Heart right ventricle (tissue), 16 donors: ENCODE measurements around the gene ANP32B. TPM values are rescaled to one million over a fixed set of nuclear protein-coding genes. Genes with fewer than 3 reads are reported as not detected.
"Not testable (repeated sequence)": the region's sequence is repeated elsewhere in the genome, so short reads cannot be mapped to it uniquely, and the experiment has no call there.

Experiments used
- ATAC-seq, 8 donors: fragments of 200-7000 bp; cut with Tn5 transposase; one replicate each; pipeline ENCODE4 v1.9.1; 2020; ENCODE audit warnings: mild to moderate bottlenecking in 8 of 8, moderate library complexity in 8 of 8, moderate number of reproducible peaks in 1 of 8
- DNase-seq, 2 donors: peaks; one replicate each; pipeline ENCODE4 v3.0.0-alpha.2; 2020
- H3K27ac ChIP-seq, 10 donors: fragments of 200-600 bp; sonication (generic) in 2 of 10; one replicate each; pipeline versions ENCODE4 v1.5.0 to v1.8.0; 2020 to 2022; ENCODE audit warnings: mild to moderate bottlenecking in 3 of 10
- H3K27me3 ChIP-seq, 7 donors: fragments of 200-600 bp; one replicate each; pipeline ENCODE4 v1.8.0; 2021 to 2022; ENCODE audit warnings: mild to moderate bottlenecking in 2 of 7
- H3K36me3 ChIP-seq, 9 donors: fragments of 200-600 bp; sonication (generic) in 1 of 9; one replicate each; pipeline versions ENCODE4 v1.5.0 to v1.8.0; 2020 to 2022; ENCODE audit warnings: mild to moderate bottlenecking in 2 of 9
- H3K4me1 ChIP-seq, 9 donors: fragments of 200-600 bp; sonication (generic) in 1 of 9; one replicate each; pipeline versions ENCODE4 v1.5.0 to v1.8.0; 2020 to 2022; ENCODE audit warnings: mild to moderate bottlenecking in 4 of 9
- H3K4me3 ChIP-seq, 10 donors: fragments of 200-600 bp; sonication (generic) in 2 of 10; one replicate each; pipeline versions ENCODE4 v1.5.0 to v1.8.0; 2020 to 2022; ENCODE audit warnings: mild to moderate bottlenecking in 7 of 10, moderate library complexity in 2 of 10
- H3K9me3 ChIP-seq, 11 donors: fragments of 200-600 bp in 10 of 11; sonication (generic) in 2 of 11; one replicate each; pipeline versions ENCODE4 v1.5.0 to v1.8.0; 2013 to 2022; ENCODE audit warnings: mild to moderate bottlenecking in 2 of 11, control low read depth in 1 of 11, moderate library complexity in 1 of 11
- WGBS, 2 donors: extraction: QIAGEN DNeasy Blood & Tissue Kit; methylation state at CpG; one replicate each; pipeline ENCODE4 v1.1.7; 2013; ENCODE audit warnings: inconsistent platforms in 1 of 2; 5-methylcytosine and 5-hydroxymethylcytosine counted together
- intact Hi-C, 10 donors: fragments of 100-400 bp; cut with DNase I; formaldehyde crosslinking; loops; one replicate each; pipeline versions ENCODE4 v1.11.1 to v1.14.2; 2022
- polyA plus RNA-seq, 2 donors: library from polyadenylated mRNA; stranded (reverse); fragments of 200-250 nt; gene quantifications; one replicate each; pipeline ENCODE4 v1.2.3, GENCODE V29; 2013
- total RNA-seq, 10 donors: library from RNA; stranded (reverse); fragmentation: NEBNext Ultra II Directional in 3 of 10; extraction: Animal tissue kit (Norgen Biotek cat#: 25700) in 3 of 10; gene quantifications; one replicate each; pipeline versions ENCODE4 v1.2.1 to v1.2.4, GENCODE V29; 2021 to 2023
- TF ChIP-seq, protein P1 (sequence below), 9 donors: fragments of 200-600 bp; sonication (generic) in 2 of 9; IDR thresholded peaks; one replicate each; pipeline versions ENCODE4 v1.5.0 to v1.8.0; 2021 to 2022; ENCODE audit warnings: antibody characterized with exemption in 9 of 9, mild to moderate bottlenecking in 5 of 9, moderate library complexity in 1 of 9
- donor health status: Arrhythmogenic right ventricular cardiomyopathy.
- donor health status: ischemic (EF 13 %, LVEDD 7.1; RV severe dilation, severe dysfunction).
- donor health status: healthy with polysubstance abuse.
- donor health status: DM: no; HTN: yes; CAD: no.
- donor health status: DM: no; HTN: no; CAD: no.
- donor health status: ischemic (EF 25% LVEDD 6.9; RV normal size, moderate dysfunction).
- donor health status: ischemic (EF 25% LVEDD 5.7; RV mildly dilated, moderate dysfunction).
- donor health status: healthy.
- donor health status: DM: yes; HTN: yes; CAD: no.
- donor health status: Ischemic cardiomyopathy.
- donor health status: ischemic (EF 35%, LVEDD 5.7; RV mildly dilated, moderate dysfunction).
- donor health status: nonischemic (EF 11% LVEDD 7.7; RV severe dilation, severe dysfunction).
- donor health status: DM: yes; HTN: yes; CAD: no.
- donor health status: PGD.
- donor health status: ischemic (EF 29% LVEDD 5.4; RV normal size, mild dysfunction).
- donor health status: nonischemic (EF 23%, LVEDD 6.1; RV moderate dilation, normal function).

Gene ANP32B
- total and polyA plus RNA-seq, 12 donors, result 48.2 to 69.3 (median 61.2) TPM

DNA sequence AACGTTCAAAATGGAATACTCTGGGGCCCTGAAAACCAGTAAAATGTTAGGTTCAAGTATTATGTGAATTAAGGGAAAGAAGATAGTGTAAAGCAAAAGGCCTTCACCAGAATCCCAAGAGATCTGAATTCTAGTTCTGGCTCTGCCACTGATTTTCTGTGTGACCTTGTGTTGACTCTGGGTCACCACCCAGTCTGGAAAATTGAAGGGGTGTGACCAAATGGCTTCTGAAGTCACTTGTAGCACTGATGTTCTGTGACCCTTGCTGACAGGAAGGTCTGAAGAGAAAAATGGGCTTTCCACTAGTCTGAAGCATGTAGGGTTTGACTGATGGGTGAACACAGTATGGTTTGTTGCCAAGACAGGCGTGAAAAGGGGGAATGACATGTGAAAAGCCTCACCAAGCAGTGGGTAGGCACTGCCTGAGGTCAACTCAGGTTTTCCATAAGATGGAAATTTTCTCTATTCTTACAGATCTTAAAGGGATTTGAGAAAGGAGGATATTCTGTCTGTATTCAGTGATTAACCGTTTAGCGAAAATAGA is 33.1 kb downstream of the ANP32B start:
- intact Hi-C loops, result loop anchor here in 1 of 10 donors (5.0 kb wide), 1 partner anchor 34 kb away; the partner anchor contains the start of gene ANP32B
- no peak for DNase-seq
- TF ChIP-seq, protein P1, sequence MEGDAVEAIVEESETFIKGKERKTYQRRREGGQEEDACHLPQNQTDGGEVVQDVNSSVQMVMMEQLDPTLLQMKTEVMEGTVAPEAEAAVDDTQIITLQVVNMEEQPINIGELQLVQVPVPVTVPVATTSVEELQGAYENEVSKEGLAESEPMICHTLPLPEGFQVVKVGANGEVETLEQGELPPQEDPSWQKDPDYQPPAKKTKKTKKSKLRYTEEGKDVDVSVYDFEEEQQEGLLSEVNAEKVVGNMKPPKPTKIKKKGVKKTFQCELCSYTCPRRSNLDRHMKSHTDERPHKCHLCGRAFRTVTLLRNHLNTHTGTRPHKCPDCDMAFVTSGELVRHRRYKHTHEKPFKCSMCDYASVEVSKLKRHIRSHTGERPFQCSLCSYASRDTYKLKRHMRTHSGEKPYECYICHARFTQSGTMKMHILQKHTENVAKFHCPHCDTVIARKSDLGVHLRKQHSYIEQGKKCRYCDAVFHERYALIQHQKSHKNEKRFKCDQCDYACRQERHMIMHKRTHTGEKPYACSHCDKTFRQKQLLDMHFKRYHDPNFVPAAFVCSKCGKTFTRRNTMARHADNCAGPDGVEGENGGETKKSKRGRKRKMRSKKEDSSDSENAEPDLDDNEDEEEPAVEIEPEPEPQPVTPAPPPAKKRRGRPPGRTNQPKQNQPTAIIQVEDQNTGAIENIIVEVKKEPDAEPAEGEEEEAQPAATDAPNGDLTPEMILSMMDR (IDR thresholded peaks at IDR 0.05), result no peak
- Histone ChIP-seq H3K27ac (no peak overlapping the region), H3K36me3 (peaks cover 0 to 93% (median 46%) of the 10 kb centered on the region in 9 donors), H3K27me3 (no peaks in the 10 kb centered on the region), H3K9me3 (no peaks in the 10 kb centered on the region), H3K4me3 (no peak overlapping the region), H3K4me1 (peaks cover 0 to 27% (median 13%) of the 10 kb centered on the region in 9 donors)
- WGBS, 2 donors, result 83 to 93% methylated on average over 4 of the region's 4 CpGs
- no peak for ATAC-seq

DNA sequence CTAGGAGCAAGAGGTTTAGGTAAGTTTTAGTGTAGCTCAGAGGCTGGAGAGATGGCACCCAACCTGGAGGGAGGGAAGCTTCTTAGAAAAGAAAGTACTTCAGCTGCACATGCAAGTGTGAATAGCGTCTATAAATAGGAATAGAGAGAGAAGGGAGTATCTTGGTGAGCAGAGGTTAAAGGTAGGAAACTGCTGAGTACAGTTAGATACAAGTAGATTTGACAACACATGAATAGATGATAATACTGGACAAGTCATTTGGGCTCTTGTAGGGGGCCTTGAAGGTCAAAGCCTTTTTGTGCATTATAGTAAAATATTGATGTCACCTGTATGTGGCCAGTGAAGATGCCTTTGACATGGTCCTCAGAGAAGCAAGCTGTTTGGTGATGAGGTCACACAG is 34.2 kb downstream of the ANP32B start:
- no peak for DNase-seq
- intact Hi-C loops, result loop anchor here in 1 of 10 donors (5.0 kb wide), 1 partner anchor 35 kb away; the partner anchor contains the start of gene ANP32B
- Histone ChIP-seq H3K4me3 (no peak overlapping the region), H3K9me3 (no peaks in the 10 kb centered on the region), H3K27ac (peak overlapping the region in 3 of 10 donors; percentile 11 to 32 (median 13)), H3K36me3 (peaks cover 0 to 82% (median 46%) of the 10 kb centered on the region in 9 donors), H3K27me3 (no peaks in the 10 kb centered on the region), H3K4me1 (peaks cover 0 to 37% (median 20%) of the 10 kb centered on the region in 9 donors)
- TF ChIP-seq, protein P1 (IDR thresholded peaks at IDR 0.05), result no peak
- 40 to 59% methylated on average over 1 of the region's 1 CpG for WGBS, 2 donors
- ATAC-seq, result peak in 3 of 8 donors; percentile 23 to 41 (median 27)

DNA sequence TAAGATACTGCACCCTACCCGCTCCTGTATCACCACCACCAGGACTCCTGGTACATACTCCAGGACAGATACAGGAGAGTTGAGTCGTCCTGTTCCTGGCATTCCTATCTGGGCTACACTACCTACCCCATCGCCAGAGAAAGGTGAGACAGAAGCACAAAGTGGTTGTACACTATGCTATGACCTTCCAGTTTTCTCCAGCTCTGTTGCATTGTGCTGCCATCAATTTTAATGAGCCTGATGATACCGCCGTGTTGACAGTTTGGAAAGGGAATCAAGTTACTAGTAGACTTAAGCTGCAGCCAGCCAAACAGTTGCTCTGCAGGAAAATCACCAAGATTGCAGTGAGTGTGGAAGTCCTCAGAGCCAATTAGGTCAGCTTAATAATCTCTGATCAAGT is 35.2 kb downstream of the ANP32B start:
- TF ChIP-seq, protein P1 (IDR thresholded peaks at IDR 0.05), result no peak
- ATAC-seq, result peak in 4 of 8 donors; percentile 12 to 39 (median 20)
- Histone ChIP-seq H3K9me3 (no peaks in the 10 kb centered on the region), H3K27me3 (no peaks in the 10 kb centered on the region), H3K36me3 (peaks cover 0 to 72% (median 40%) of the 10 kb centered on the region in 9 donors), H3K27ac (peak overlapping the region in 2 of 10 donors; percentile 11 to 63), H3K4me1 (peaks cover 0 to 42% (median 23%) of the 10 kb centered on the region in 9 donors), H3K4me3 (no peak overlapping the region)
- DNase-seq, result no peak
- intact Hi-C loops, result loop anchor here in 1 of 10 donors (5.0 kb wide), 1 partner anchor 36 kb away; the partner anchor contains the start of gene ANP32B
- 44 to 60% methylated on average over 5 of the region's 5 CpGs for WGBS, 2 donors

DNA sequence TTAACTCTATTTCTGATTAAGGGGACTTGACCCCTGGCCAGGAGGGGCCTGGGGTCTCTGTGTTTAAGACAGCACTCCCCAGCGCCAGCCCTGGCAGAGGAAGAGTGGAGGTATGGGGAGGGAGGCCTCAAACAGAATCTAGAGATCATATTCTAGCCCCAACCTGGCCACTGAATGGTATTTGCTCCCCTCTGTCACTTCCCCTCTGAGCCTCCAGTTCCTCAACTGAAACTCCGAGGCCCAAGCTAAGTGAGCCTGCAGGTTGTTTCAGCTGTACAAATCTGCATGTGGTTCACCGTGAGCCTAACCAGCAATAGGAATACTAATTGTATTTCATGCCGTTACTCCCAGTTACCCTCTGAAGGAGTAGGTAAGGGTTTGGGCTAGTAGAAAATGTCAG is 36.0 kb downstream of the ANP32B start:
- Histone ChIP-seq H3K27ac (peak overlapping the region in 1 of 10 donors; percentile 63), H3K4me1 (peaks cover 0 to 47% (median 23%) of the 10 kb centered on the region in 9 donors), H3K9me3 (no peaks in the 10 kb centered on the region), H3K36me3 (peaks cover 0 to 64% (median 32%) of the 10 kb centered on the region in 9 donors), H3K4me3 (no peak overlapping the region), H3K27me3 (no peaks in the 10 kb centered on the region)
- ATAC-seq (no peak), DNase-seq (no peak)
- intact Hi-C loops, result loop anchor here in 1 of 10 donors (5.0 kb wide), 1 partner anchor 37 kb away; the partner anchor contains the start of gene ANP32B
- TF ChIP-seq, protein P1 (IDR thresholded peaks at IDR 0.05), result no peak
- 83 to 93% methylated on average over 4 of the region's 4 CpGs for WGBS, 2 donors

DNA sequence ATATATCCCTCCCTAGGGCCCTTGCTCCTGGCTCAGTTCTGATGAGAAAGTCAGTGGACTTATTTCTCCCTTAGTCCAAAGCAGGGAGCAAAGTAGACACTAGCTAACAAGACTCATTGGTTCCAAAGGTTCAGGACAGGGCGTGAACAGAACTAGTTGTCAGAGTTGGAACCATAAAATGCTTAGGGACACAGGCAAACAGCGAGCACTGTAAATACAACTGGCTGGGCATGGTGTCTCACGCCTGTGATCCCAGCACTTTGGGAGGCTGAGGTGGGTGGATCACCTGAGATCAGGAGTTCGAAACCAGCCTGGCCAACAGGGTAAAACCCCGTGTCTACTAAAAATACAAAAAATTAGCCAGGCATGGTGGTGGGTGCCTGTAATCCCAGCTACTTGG is 36.7 kb downstream of the ANP32B start:
- DNase-seq, ATAC-seq, H3K27me3 ChIP-seq, H3K27ac ChIP-seq, H3K4me3 ChIP-seq, H3K9me3 ChIP-seq: not testable (repeated sequence)
- Histone ChIP-seq H3K4me1 (peaks cover 0 to 52% (median 23%) of the 10 kb centered on the region in 9 donors), H3K36me3 (peaks cover 0 to 57% (median 25%) of the 10 kb centered on the region in 9 donors)
- intact Hi-C loops, result loop anchor here in 2 of 10 donors (5.0 to 10.0 kb wide), 2 partner anchors 38 to 85 kb away; partner anchors contain the start of genes ANP32B (in 1 of the 2) and HEMGN (in 1 of the 2)
- WGBS, 2 donors, result 87 to 94% methylated on average over 5 of the region's 5 CpGs
